ENCODE measurements around the gene PLD3.

PLD3 gene

GRCh38 chr19:40395956-40396355 lies 47.5 kb downstream of the PLD3 start:
- TF ChIP-seq REST (IDR thresholded peaks at IDR 0.05; ENCODE audit: insufficient read depth in 1 of 2, low read depth in 2 of 2, low read length in 2 of 2), result no peak
- no peak for TF ChIP-seq TAF1 (IDR thresholded peaks at IDR 0.05; ENCODE audit: borderline replicate concordance, insufficient read depth, low read length)
- no peak for TF ChIP-seq POLR2AphosphoS5 (IDR thresholded peaks at IDR 0.05; ENCODE audit: low read depth, low read length)
- TF ChIP-seq FOXP2 (optimal IDR thresholded peaks at IDR 0.05; ENCODE audit: borderline replicate concordance, extremely low read depth, extremely low read length, insufficient read depth), result no peak
- no peak for TF ChIP-seq SIN3A (IDR thresholded peaks at IDR 0.05; ENCODE audit: borderline replicate concordance, insufficient read depth, low read length)

- TF ChIP-seq POLR2AphosphoS5 (IDR thresholded peaks at IDR 0.05; ENCODE audit: low read depth, low read length) (no peak), FOXP2 (optimal IDR thresholded peaks at IDR 0.05; ENCODE audit: borderline replicate concordance, extremely low read depth, extremely low read length, insufficient read depth) (no peak), TAF1 (IDR thresholded peaks at IDR 0.05; ENCODE audit: borderline replicate concordance, insufficient read depth, low read length) (no peak), REST (IDR thresholded peaks at IDR 0.05; ENCODE audit: insufficient read depth in 1 of 2, low read depth in 2 of 2, low read length in 2 of 2) (no peak), SIN3A (IDR thresholded peaks at IDR 0.05; ENCODE audit: borderline replicate concordance, insufficient read depth, low read length) (no peak)
Observed at GRCh38 chr19:40396886-40397567, 48.5 kb downstream of the PLD3 start.

- TF ChIP-seq POLR2AphosphoS5 (IDR thresholded peaks at IDR 0.05; ENCODE audit: low read depth, low read length), result no peak
- no peak for TF ChIP-seq SIN3A (IDR thresholded peaks at IDR 0.05; ENCODE audit: borderline replicate concordance, insufficient read depth, low read length)
- no peak for TF ChIP-seq TAF1 (IDR thresholded peaks at IDR 0.05; ENCODE audit: borderline replicate concordance, insufficient read depth, low read length)
- TF ChIP-seq FOXP2 (optimal IDR thresholded peaks at IDR 0.05; ENCODE audit: borderline replicate concordance, extremely low read depth, extremely low read length, insufficient read depth), result no peak
- no peak for TF ChIP-seq REST (IDR thresholded peaks at IDR 0.05; ENCODE audit: insufficient read depth in 1 of 2, low read depth in 2 of 2, low read length in 2 of 2)
Observed at GRCh38 chr19:40397568-40397906, 49.0 kb downstream of the PLD3 start.

DNA sequence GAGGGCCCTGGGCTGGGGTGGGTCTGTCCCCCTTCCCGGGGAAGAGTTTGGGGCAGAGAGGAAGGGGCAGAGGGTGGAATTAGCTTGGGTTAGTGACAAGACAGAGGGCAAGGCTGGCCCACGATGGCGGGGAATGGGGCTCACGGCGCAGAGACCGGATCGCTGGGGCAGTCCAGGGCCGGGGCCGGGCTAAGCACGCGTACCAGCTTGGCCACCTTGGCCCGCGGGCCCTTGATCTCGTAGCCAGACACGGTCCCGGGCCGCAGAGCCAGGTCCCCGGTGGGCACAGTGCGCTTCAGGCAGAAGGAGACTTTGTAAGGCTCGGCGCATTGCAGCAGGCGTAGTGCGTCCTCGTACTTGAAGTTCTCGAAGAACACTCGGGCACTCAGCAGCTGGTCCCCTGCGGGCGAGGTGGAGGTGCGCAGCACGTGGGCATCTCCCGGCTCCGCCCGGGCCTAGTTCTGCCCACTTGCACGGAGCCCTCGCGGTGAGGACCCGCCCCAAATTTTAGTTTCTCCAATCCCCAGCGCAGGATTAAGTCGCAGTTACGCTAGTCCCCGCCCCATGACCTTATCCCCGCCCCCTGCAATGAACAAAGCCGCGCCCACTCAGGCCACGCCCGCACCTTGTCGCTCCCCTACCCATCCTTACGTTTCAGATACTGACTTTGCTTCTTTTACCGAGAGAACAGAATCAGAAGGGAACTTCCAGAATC lies 50.1 kb downstream of the PLD3 start:
- TF ChIP-seq TAF1 (IDR thresholded peaks at IDR 0.05; ENCODE audit: borderline replicate concordance, insufficient read depth, low read length) (no peak), REST (IDR thresholded peaks at IDR 0.05; ENCODE audit: insufficient read depth in 1 of 2, low read depth in 2 of 2, low read length in 2 of 2) (no peak), POLR2AphosphoS5 (IDR thresholded peaks at IDR 0.05; ENCODE audit: low read depth, low read length) (no peak), SIN3A (IDR thresholded peaks at IDR 0.05; ENCODE audit: borderline replicate concordance, insufficient read depth, low read length) (no peak), FOXP2 (optimal IDR thresholded peaks at IDR 0.05; ENCODE audit: borderline replicate concordance, extremely low read depth, extremely low read length, insufficient read depth) (no peak)

All from PFSK-1 (cell line).